ENCODE data around the gene CADPS2.

The CADPS2 gene

DNA sequence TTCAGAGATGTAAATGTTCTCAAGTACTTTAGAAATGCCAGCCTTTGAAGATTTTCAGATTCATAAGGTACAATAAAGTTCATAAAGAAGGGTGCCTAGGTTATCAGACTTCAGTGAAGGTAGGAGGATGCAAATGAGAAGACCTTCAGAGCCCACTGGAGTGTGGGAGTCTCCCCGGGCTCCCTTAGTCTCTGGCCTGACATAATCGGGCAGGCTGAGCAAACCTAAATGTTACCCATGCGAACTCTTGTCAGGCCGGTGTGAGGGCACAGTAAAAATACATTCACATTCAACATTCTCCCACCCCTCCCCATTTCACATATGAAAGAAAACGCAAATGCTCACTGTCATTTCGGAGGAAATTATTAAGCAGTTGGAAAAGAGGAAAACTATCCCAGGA, 479.1 kb downstream of the CADPS2 start:
- in situ Hi-C loops (cut with MboI; ENCODE audit: low sequenced_read_pairs), result no loop called here

DNA sequence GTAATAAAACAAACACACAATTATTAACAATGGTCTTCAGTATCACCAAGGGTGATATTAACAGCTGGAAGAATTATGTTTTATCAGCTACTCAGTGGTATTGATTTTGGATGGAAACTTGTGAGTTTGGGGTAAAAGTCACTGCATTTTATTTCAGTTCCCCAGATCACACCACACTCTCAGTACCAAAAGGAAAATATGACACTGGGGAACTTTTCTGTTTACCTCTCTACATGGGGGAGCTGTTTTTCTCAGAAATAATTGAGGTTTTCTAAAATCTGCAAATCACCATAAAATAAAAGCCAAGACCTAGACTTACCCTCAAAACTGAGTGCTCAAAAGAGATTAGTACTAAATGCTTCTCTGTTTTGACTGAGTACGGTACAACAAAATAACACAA, 483.1 kb downstream of the CADPS2 start:
- in situ Hi-C loops (cut with MboI; ENCODE audit: low sequenced_read_pairs), result no loop called here

DNA sequence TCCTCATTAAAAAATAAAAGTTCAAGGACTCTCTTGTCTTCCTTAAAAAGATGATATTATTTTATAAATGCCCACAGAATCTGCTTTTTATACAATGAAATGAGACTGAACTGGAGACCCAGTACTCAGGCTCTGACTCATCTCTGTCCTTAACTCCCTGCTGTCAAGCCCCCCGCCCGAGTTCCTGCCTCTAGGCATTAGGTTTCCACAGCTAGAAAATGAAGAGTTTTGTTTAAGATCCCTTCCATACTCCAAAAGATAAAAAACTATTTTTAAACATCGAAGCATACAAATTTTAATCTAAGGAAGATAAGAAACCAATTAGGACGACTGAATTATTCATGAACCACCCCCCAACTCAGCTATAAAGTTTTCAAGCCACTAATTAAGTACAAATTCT, 484.0 kb downstream of the CADPS2 start:
- in situ Hi-C loops (cut with MboI; ENCODE audit: low sequenced_read_pairs), result no loop called here

- in situ Hi-C loops (cut with MboI; ENCODE audit: low sequenced_read_pairs), result no loop called here
Observed at GRCh38 chr7:122397381-122397780, 488.9 kb downstream of the CADPS2 start.

- in situ Hi-C loops (cut with MboI; ENCODE audit: low sequenced_read_pairs), result no loop called here
Observed at GRCh38 chr7:122394512-122394911, 491.7 kb downstream of the CADPS2 start.

- in situ Hi-C loops (cut with MboI; ENCODE audit: low sequenced_read_pairs), result no loop called here
Observed at GRCh38 chr7:122384528-122384927, 501.7 kb downstream of the CADPS2 start.

- in situ Hi-C loops (cut with MboI; ENCODE audit: low sequenced_read_pairs), result no loop called here
Observed at GRCh38 chr7:122383934-122384333, 502.3 kb downstream of the CADPS2 start.

GRCh38 chr7:122380992-122381391, 505.3 kb downstream of the CADPS2 start:
- in situ Hi-C loops (cut with MboI; ENCODE audit: low sequenced_read_pairs), result no loop called here

DNA sequence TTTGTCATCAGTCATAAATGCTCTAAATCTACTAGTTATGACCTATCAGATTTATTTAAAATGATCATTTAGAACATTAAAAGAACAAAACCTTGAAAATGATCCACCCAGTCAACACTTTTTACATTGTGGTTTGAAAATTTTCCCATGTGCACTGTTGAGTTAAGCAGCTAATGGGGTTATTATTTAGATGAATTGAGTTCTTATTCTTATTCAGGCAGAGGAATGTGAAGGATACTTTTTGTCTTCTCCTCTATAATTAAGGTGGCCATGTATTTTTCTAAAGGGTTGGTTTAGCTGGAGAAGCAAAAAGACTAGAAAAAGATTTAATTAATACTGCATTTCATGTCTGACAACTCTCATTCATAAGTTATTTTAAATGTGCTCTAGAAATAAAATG, 506.8 kb downstream of the CADPS2 start:
- in situ Hi-C loops (cut with MboI; ENCODE audit: low sequenced_read_pairs), result no loop called here

DNA sequence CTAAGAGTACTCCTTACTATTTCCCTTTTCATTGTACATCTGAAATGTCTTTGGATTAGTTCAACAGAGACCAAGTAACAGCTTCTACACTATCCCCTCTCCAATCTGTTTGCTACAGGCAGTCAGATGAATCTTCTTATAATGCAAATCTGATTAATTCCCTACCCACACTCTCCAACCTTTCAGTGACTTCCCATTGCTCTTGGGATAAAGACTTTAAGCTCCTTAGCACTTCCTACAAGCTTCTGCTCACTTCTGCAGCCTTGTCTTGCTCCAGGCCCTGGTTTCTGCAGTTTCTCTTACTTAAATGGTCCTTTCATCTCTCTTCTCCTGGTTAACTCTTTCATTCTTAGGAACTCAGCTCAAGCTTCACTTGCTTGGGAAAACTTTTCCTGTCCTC, 516.5 kb downstream of the CADPS2 start:
- in situ Hi-C loops (cut with MboI; ENCODE audit: low sequenced_read_pairs), result no loop called here

DNA sequence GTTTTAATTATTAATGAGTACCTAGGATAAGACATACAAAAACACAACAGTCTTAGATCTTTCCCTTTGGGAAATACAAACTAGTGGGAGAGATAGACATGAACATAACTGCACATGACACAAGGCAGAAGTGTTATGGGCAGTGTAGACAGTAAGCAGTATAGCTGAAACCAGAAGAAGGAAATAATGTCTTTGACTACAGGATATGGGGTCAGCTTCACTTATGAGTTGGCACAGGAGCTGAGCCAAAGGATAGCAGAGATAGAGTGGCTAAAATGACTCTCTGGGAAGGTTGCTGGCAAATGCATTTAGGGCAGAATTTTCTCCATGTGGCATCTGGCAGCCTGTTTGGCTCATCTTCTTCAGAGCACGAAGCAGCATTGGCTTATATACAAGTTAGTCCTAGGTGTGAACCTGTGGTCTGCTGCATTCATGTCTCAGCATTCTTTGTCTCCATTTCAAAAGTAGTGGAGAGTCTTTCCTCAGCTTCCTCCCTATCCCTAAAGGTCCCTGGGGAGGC, 521.4 kb downstream of the CADPS2 start:
- in situ Hi-C loops (cut with MboI; ENCODE audit: low sequenced_read_pairs), result no loop called here

DNA sequence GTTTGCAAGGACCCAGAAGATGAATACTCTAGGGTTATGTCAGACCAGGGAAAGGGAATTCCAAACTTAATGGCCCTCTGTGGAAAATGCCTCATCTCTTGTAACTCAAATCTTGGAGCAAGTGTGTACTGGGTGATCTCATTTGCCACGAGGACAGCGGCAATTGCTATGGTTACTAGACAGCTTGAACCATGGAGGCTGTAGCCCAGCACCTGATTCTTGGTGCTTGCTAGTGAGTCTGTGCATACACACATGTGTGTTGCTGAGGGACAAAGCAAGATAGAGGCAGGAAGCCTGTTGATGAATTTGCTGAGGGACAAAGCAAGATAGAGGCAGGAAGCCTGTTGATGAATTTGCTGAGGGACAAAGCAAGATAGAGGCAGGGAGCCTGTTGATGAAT, 523.1 kb downstream of the CADPS2 start:
- in situ Hi-C loops (cut with MboI; ENCODE audit: low sequenced_read_pairs), result no loop called here

DNA sequence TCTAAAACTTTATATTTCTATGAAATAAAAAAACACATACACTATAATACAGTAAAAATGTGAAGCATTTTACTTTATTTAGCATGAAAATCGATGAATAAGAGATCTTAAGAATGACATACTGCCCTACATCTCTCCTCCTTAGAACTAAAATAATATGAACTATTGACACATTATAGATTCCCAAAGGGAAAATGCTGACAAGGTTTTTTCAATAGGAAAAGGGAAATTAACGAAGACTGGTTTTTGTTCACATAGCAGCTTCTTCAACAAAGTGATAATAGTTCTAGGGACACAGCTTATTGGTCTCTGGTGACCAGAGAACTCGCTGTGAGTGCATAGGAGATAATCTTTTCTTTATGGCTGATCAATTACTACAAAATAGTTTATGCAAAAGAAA, 523.8 kb downstream of the CADPS2 start:
- in situ Hi-C loops (cut with MboI; ENCODE audit: low sequenced_read_pairs), result no loop called here

GRCh38 chr7:122354656-122355055, 531.6 kb downstream of the CADPS2 start:
- in situ Hi-C loops (cut with MboI; ENCODE audit: low sequenced_read_pairs), result no loop called here

GRCh38 chr7:122352454-122352853, 533.8 kb downstream of the CADPS2 start:
- in situ Hi-C loops (cut with MboI; ENCODE audit: low sequenced_read_pairs), result no loop called here

GRCh38 chr7:122350701-122351100, 535.6 kb downstream of the CADPS2 start:
- in situ Hi-C loops (cut with MboI; ENCODE audit: low sequenced_read_pairs), result no loop called here

- in situ Hi-C loops (cut with MboI; ENCODE audit: low sequenced_read_pairs), result no loop called here
Observed at GRCh38 chr7:122344303-122344620, 542.0 kb downstream of the CADPS2 start.

GRCh38 chr7:122343601-122344302, 542.5 kb downstream of the CADPS2 start:
- in situ Hi-C loops (cut with MboI; ENCODE audit: low sequenced_read_pairs), result no loop called here

GRCh38 chr7:122340427-122340826, 545.8 kb downstream of the CADPS2 start:
- in situ Hi-C loops (cut with MboI; ENCODE audit: low sequenced_read_pairs), result no loop called here

DNA sequence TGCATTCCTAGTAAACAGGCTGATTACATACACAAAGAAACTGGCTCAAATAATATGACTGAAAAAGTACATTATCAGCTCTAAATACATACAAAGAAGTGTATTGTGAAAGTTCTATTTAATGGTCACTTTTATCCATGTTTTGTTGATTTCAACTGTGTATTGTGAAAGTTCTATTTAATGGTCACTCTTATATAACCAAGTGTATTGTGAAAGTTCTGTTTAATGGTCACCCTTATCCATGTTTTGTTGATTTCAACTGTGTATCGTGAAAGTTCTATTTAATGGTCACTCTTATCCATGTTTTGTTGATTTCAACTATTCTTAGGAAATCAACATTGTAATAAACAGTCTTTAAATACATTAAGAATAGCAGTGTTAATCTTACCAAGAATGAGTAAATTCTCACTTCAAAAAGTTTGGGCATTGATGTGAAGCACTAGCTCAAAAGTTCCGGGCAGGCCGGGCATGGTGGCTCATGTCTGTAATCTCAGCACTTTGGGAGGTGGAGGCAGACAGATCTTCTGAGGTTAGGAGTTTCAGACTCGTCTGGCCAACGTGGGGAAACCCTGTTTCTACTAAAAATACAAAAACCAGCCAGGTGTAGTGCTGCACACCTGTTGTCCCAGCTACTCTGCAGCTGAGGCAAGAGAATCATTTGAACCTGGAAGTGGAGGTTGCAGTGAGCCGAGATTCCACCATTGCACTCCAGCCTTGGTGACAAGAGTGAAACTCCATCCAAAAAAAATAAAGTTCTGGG, 546.9 kb downstream of the CADPS2 start:
- in situ Hi-C loops (cut with MboI; ENCODE audit: low sequenced_read_pairs), result no loop called here

DNA sequence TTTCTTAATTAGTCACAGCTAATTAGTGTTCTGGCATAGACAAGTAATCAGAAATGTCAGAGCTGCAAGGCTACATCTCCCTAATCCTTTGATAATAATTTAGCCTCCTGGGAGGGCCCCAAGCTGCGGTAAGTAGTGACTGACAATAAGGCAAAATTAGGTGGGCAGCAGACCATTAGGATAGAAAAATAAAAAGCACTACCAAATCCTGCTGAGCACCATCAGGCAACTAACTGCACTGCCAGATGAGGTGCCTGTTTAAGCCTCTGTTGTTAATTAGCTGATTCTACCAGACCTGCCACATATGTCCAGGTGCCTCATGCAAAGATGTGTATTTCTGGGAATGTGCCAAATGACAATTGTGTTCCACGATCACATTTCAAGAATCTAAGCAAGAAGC, 549.2 kb downstream of the CADPS2 start:
- in situ Hi-C loops (cut with MboI; ENCODE audit: low sequenced_read_pairs), result no loop called here

DNA sequence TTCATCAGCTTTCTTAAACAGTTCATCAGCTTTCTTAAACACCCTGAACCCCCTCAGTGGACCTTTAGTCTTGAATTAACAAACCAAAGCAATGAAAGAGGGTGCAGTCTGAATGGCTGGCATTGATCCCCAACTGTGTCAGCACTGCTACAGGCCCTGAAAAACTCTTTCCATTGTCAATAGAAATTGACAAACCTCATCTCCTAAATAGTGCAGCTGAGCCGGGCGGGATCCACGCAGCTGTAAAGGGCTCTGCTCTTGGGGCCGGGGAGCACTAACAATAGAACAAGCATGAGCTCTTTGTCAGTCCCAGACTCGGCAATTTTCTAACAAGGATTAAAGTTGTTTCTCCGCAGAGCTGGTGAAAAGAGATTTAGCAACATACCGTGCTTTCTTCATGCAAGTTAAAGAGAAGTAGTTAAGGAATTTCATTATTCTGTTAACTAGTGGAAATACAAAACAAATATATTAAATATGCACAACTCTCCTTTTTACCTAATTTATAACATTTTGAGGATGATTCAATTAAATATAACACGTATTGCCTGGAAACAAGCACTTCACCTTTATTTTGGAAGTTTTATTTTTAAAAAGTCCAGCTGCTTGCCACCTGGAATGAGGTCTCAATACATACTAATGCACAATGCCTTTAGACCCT, 557.0 kb downstream of the CADPS2 start:
- in situ Hi-C loops (cut with MboI; ENCODE audit: low sequenced_read_pairs), result no loop called here

Measured in HL-60/S4 (cell line).